Duodenal mucosa (tissue), 2 donors: ENCODE data around the gene RAD50.
A peak's percentile ranks its signal among the peaks of the same experiment; 100 is the strongest.

Source experiments
- H3K27ac ChIP-seq: one replicate; pipeline ENCODE4 v1.7.0; 2013; ENCODE audit warnings: low read depth, low read length
- H3K27me3 ChIP-seq, 2 donors: one replicate each; pipeline ENCODE4 v1.7.0; 2013; ENCODE audit warnings: low read length in 2 of 2, control low read depth in 1 of 2; ENCODE audit not compliant: insufficient read depth in 2 of 2, control insufficient read depth in 1 of 2
- H3K36me3 ChIP-seq, 2 donors: one replicate each; pipeline ENCODE4 v1.7.0; 2013; ENCODE audit warnings: low read length in 2 of 2, control low read depth in 1 of 2; ENCODE audit not compliant: insufficient read depth in 2 of 2, control insufficient read depth in 1 of 2
- H3K4me1 ChIP-seq, 2 donors: one replicate each; pipeline ENCODE4 v1.7.0; 2013; ENCODE audit warnings: low read length in 2 of 2, control low read depth in 1 of 2; ENCODE audit not compliant: insufficient read depth in 2 of 2, control insufficient read depth in 1 of 2
- H3K4me3 ChIP-seq, 2 donors: one replicate each; pipeline ENCODE4 v1.7.0; 2013; ENCODE audit warnings: low read length in 2 of 2, low read depth in 1 of 2
- H3K9ac ChIP-seq, 2 donors: one replicate each; pipeline ENCODE4 v1.7.0; 2013; ENCODE audit warnings: low read length in 2 of 2, low read depth in 1 of 2
- H3K9me3 ChIP-seq, 2 donors: one replicate each; pipeline ENCODE4 v1.7.0; 2013; ENCODE audit warnings: low read length in 2 of 2, control low read depth in 1 of 2; ENCODE audit not compliant: control insufficient read depth in 1 of 2

The RAD50 gene

DNA sequence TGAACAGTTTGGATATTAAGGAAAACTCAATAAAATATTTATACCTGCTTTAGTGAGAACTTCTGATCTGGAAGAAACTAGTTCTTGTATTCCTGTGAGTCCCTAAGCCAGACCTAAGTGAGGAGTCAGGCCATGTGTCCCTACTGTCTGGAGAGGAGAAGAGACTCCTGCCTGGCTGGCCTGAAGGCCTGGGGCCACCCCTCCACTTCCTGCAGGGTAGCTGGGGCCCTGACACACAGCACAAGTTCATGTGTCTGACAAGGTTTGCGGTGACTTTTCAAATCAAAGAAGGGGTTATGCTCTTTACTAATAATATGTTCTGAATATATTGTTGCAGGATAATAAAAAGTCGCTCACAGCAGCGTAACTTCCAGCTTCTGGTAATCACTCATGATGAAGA, 85.1 kb downstream of the RAD50 start:
- H3K27ac ChIP-seq: no peak overlapping the region
- H3K4me3 ChIP-seq: no peak overlapping the region
- H3K9ac ChIP-seq: no peak overlapping the region
- peaks cover 32 to 59% of the 10 kb centered on the region in 2 donors for H3K36me3 ChIP-seq
- H3K27me3 ChIP-seq: no peaks in the 10 kb centered on the region
- no peaks in the 10 kb centered on the region for H3K4me1 ChIP-seq
- H3K9me3 ChIP-seq: no peaks in the 10 kb centered on the region

DNA sequence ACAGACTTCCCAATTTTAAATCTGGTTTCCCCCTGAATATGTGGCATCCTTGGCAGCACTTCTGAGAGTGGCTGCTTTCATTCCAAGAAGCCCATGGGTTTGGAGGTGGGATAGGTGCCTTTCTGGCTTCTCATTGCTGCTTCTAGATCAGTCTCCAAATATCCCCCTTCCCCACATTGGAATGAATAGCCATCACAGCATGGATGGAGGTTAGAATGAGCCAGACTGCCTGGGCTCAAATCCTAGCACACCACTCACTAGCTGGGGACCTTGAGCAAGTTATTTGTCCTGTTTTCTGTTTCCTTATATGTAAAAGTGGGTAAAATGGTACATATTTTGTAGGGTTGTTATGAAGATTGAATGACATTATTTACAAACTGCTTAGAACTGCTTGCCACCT, 87.4 kb downstream of the RAD50 start:
- H3K9ac ChIP-seq: no peak overlapping the region
- H3K4me3 ChIP-seq: no peak overlapping the region
- H3K27ac ChIP-seq: no peak overlapping the region
- no peaks in the 10 kb centered on the region for H3K27me3 ChIP-seq
- peaks cover 23 to 39% of the 10 kb centered on the region in 2 donors for H3K36me3 ChIP-seq
- H3K4me1 ChIP-seq: no peaks in the 10 kb centered on the region
- peaks cover 0 to 8% of the 10 kb centered on the region in 2 donors for H3K9me3 ChIP-seq

DNA sequence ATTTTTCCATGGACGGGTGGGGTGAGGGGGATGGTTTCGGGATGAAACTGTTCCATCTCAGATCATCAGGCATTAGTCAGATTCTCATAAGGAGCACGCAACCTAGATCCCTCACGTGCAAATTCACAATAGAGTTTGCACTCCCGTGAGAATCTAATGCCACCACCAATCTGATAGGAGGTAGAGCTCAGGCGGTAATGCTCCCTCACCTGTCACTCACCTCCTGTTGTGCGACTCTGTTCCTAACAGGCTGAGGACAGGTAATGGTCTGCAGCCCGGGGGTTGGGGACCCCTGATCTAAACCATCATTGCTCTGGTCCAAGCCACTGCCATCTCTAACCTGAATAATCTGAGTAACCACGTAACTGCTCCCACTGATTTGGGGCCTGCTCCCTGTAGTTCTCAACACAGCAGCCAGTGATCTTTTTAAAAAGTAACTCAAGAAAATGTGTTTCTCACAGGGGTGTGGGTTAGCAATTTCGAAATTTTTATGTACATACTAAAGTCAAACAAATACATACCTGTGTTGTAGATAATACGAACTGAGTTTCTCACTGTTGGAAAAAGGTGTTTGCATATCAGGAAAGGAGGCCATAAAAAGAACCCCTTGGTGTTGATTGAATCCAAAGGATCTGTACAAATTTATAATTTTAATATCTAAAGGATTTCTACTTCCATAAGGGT, 89.9 kb downstream of the RAD50 start:
- Histone ChIP-seq H3K4me3 (no peak overlapping the region), H3K27me3 (no peaks in the 10 kb centered on the region), H3K4me1 (no peaks in the 10 kb centered on the region), H3K27ac (no peak overlapping the region), H3K9me3 (peaks cover 0 to 8% of the 10 kb centered on the region in 2 donors), H3K9ac (no peak overlapping the region), H3K36me3 (peaks cover 12 to 18% of the 10 kb centered on the region in 2 donors)

DNA sequence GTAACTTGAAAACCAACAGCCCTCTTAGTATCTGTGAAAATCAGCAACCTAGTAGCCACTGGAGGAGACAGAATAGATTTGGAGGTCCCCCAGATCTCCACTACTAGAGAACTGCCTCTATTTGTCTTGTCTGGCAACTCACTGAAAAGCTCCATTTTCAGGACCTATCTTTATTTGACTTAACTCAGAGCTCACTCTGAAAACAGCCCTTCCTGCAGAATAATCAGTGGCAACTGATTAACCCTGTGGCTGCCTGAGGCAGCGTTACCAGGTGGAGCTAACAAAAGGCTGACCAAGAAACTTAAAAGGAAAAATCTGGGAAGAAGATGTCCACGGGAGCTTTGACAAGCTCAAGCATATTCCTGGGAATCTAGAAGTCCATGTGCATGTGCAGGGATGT, 90.7 kb downstream of the RAD50 start:
- Histone ChIP-seq H3K4me1 (no peaks in the 10 kb centered on the region), H3K27me3 (no peaks in the 10 kb centered on the region), H3K9ac (no peak overlapping the region), H3K4me3 (no peak overlapping the region), H3K27ac (no peak overlapping the region), H3K9me3 (peaks cover 0 to 8% of the 10 kb centered on the region in 2 donors), H3K36me3 (peaks cover 8 to 10% of the 10 kb centered on the region in 2 donors)

DNA sequence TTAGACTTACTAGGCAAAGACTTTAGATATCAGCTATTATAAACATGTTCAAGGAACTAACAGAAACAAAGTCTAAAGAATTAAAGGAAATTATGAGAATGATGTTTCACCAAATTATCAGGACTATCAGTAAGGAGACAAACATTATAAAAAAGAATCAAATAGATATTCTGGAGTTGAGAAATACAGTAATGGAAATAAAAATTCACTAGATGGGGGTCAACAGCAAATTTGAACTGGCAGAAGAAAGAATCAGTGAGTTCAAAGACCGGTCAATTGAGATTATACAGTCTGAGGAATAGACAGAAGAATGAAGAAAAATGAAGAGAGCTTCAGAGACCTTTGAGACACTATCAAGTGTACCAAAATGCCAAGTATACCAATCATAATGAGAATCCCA, 91.6 kb downstream of the RAD50 start:
- Histone ChIP-seq H3K36me3 (peaks cover 1% of the 10 kb centered on the region in 2 donors), H3K9me3 (peaks cover 0 to 8% of the 10 kb centered on the region in 2 donors), H3K27me3 (no peaks in the 10 kb centered on the region)

DNA sequence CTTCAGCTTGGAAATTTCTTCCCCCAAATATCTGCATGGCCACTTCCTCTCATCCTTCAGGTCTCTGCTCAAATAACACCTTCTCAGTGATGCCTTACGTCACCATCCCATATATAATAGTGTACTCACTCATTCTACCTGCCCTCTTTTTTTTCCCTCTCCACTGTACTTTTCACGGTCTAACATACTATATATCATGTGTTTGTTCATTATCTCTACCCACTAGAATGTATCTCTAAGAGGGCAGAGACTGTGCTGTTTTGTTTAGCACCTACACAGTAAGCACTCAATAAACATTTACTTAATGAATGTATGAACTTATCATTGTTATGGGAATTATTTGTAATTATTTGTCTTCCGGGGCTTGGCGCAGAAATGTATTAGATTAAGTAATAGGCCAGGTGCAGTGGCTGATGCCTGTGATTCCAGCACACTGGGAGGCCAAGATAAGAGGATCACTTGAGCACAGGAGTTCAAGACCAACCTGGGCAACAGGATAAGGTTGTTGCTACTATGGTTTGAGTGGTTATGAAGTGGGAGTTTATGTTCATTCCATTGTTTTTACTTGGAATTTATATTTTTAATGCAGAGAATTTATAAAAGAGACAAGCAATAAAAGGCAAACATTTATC, 95.2 kb downstream of the RAD50 start:
- peaks cover 0 to 9% of the 10 kb centered on the region in 2 donors for H3K4me1 ChIP-seq
- peaks cover 0 to 8% of the 10 kb centered on the region in 2 donors for H3K9me3 ChIP-seq

More for the DNA sequence above, 91.6 kb downstream of the RAD50 start:
- Histone ChIP-seq H3K9ac (no peak overlapping the region), H3K4me1 (no peaks in the 10 kb centered on the region), H3K27ac (no peak overlapping the region), H3K4me3 (no peak overlapping the region)

DNA sequence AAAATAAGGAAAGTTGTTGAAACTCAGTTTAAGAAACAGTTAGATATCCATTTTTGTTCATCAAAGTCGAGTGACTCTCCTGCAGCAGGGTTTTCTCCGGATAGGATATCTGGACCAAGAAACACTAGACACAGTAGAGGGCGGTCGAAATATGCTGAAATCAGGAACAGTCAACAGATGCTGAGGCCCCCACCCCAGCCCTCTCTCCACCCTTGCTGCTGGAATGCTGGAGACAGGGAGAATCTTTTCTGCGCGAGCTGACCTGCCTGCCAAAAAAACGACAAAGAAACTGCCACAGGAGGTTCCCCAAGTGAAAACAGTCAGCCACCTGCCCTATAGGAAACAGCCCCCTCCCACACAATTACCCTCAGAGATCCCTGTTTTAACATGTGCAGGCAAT, 96.9 kb downstream of the RAD50 start:
- Histone ChIP-seq H3K4me3 (no peak overlapping the region), H3K36me3 (no peaks in the 10 kb centered on the region), H3K9me3 (no peaks in the 10 kb centered on the region), H3K27me3 (peaks cover 7 to 8% of the 10 kb centered on the region in 2 donors), H3K4me1 (peaks cover 0 to 9% of the 10 kb centered on the region in 2 donors), H3K9ac (no peak overlapping the region), H3K27ac (no peak overlapping the region)

More for the DNA sequence above, 95.2 kb downstream of the RAD50 start:
- no peaks in the 10 kb centered on the region for H3K36me3 ChIP-seq
- H3K27me3 ChIP-seq: peaks cover 7 to 8% of the 10 kb centered on the region in 2 donors
- no peak overlapping the region for H3K27ac ChIP-seq
- no peak overlapping the region for H3K4me3 ChIP-seq
- no peak overlapping the region for H3K9ac ChIP-seq

DNA sequence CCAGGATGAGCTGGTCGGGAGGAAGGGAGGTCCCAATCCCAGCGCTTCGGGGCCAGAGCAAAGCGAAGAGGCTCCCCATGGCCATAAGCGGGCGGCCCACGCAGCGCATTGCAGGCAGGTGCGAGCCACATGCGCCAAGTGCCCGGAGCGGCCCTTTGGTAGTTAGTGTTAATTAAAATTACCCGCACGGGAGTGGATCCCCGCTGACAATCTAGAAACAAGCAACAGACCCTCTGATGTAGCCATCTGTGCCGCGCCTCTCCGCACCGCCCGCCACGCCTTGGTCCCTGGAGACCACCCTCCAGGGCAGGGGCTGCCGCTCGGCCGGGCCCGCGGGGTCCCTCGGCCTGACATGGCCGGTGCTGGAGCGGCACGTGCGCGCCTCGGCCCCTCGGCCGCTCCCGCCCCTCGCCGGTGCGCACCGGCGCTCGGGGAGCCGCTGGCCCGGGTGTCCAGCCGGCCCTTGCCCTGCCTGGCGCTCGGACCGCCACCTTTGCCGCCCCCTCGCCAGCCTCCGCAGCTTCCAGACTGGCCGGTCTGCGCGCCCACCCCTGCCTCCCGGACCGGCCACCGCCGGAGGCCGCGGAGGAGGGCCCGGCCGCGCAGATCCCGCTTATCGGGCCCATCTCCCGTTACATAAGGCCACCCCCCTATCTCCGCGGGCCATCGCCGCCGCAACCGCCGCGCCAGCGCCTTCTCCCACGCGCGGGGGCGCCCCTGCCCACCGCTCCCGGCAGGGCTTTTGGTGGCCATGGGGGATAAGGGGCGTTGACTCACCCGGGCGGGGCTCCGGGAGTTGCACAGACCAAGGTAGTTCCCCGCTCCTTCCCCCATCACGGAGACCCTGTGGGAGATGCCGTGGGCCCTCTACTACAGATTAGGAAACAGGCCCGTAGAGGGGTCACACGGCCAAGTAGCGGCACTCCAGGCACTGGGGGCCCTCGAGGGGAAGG, 99.3 kb downstream of the RAD50 start:
- Histone ChIP-seq H3K9ac (no peak overlapping the region), H3K9me3 (no peaks in the 10 kb centered on the region), H3K4me1 (peaks cover 0 to 9% of the 10 kb centered on the region in 2 donors), H3K4me3 (peak overlapping the region; percentile 43), H3K36me3 (no peaks in the 10 kb centered on the region), H3K27me3 (peaks cover 7 to 8% of the 10 kb centered on the region in 2 donors), H3K27ac (no peak overlapping the region)

DNA sequence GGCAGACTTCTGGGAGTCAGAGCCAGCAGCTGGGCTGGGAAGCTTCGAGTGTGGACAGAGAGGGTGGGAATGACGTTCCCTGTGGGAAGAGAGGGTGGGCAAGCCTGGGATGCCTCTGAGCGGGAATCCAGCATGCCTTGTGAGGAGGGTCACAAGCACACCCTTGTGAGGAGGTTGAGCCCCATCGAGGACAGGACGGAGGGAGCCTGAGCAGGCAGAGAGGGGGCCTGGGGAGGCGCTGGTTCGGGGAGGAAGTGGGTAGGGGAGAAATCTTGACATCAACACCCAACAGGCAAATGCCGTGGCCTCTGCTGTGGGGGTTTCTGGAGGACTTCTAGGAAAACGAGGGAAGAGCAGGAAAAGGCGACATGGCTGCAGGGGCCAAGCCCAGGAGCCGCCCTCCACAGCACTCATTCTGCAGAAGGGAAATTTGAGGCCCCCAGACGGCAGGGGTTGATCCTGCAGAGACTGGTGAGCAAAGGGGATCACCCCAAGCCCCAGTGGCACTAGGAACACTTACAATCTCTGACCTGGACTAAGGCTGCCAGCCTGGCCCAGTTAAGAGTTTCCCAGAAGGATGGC, 100.1 kb downstream of the RAD50 start:
- H3K4me1 ChIP-seq: peaks cover 0 to 9% of the 10 kb centered on the region in 2 donors
- no peak overlapping the region for H3K27ac ChIP-seq
- peak overlapping the region in 1 of 2 donors; percentile 43 for H3K4me3 ChIP-seq
- H3K9ac ChIP-seq: no peak overlapping the region
- no peaks in the 10 kb centered on the region for H3K9me3 ChIP-seq
- peaks cover 7 to 8% of the 10 kb centered on the region in 2 donors for H3K27me3 ChIP-seq
- no peaks in the 10 kb centered on the region for H3K36me3 ChIP-seq
